Smooth muscle cell of the brain vasculature (primary cell): ENCODE measurements around the gene KLK6.

ENCODE experiments used
- DNase-seq: peaks from one replicate; pipeline ENCODE4 v3.0.0-alpha.2; 2012; ENCODE audit warnings: low read depth, low spot score

Gene KLK6

DNA sequence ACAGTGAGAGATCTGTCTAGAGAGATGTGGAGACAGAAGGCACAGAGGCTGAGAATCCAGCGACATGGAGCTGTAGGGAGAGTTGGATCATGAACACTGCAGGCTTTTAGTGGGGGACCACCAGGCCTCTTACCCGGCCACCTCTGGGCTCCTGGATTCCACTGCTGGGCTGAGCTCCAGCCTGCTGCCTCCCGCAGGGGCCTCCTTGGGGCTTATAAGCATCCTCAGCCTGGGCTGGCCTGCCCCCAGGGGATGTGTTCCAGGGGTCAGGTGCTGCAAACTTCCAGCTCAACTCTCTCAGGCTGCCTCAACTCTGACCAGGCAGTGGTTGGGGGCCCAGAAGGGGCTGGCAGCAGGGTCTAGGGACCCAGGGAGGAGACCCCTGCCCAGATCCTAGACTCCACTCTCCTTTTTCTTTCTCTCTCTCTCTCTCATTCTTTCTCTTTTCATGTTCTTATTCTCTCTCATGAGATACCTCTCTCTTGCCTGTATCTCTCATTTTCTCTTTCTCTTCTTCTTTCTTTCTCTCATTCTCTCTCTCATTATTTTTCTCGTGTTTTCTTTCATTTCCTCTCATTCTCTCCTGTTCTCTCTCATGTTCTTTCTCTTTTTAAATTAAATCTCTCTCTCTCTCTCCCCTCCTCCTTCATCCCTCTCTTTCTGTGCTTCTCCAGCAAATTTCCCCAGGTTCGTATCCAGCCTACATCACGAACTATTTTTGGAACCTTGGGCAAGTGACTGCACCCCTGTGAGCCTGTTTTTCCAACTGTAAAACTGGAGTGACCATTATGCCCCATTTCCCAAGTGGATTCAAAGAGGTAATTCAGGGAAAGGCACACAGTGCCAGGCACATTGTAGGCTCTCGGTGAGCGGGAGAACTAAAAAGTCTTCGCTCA is 57.9 kb downstream of the KLK6 start, which contains the start of gene KLK4:
TSS of gene KLK4 (minus strand) at position 190 of the 896 bp plus-strand sequence. CDS start 657 bp downstream, outside the sequence.
- no peak for DNase-seq

DNA sequence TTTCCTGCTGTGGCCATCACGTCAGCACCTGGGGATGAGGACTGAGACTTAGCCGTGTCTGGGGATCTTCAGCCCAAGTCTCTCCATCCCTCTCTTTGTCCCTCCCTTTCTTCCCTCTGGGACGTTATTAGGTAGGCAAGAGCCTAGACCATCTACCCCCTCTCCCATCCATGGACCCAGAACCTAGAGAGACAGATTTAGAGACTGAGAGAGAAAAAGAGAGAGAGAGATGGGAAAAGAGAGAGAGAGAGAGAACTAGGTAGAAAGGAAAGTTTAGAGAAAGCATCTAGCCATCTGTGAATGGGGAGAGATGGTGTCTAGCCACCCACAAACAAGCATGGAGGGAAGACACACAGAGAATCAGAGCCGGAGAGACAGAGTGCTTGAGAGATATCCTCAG is 58.7 kb downstream of the KLK6 start:
- no peak for DNase-seq

DNA sequence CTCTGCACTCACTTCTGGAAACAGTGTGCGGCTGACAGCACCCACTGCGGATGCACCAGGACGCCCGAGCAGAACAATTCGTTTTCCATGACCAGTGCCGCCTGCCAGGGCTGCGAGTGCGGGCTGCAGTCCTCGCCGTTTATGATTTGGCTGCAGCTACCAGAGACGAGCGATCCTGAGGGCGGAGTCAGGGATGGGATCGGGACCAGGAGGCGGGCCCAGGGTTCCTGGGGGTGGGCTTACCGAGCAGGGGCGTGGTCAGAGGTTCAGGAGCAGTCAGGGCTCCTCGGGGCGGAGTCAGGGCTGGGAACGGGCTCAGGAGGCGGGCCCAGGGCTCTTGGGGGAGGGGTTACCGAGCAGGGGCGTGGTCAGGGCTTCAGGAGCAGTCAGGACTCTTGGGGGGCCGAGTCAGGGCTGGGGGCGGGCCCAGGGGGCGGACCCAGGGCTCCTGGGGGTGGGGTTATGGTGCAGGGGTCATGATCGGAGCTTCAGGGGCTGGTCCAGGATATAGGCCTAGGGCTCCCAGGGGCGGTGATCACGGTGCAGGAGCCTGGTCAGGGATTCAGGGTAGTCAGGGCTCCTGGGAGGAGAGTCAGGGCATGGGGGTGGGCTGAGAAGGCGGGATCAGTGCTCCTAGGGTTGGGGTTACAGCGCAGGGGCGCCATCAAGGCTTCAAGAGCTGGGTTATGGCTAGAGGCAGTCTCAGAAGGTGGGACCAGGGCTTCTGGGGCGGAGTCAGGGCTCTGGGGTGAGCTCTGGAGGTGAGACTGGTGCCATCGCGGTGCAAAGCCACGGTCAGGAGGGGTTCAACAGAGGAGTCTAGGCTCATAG is 59.9 kb downstream of the KLK6 start:
- no peak for DNase-seq
